Gastrocnemius medialis (tissue), 4 donors: ENCODE results near the gene AATK. TPM values are rescaled to one million over a fixed set of nuclear protein-coding genes. Genes with fewer than 3 reads are reported as not detected.

Source experiments
- ATAC-seq, 2 donors: fragments of 150-250 bp; one replicate each; pipeline ENCODE4 v1.9.1; 2016
- DNase-seq, 2 donors: peaks; one replicate each; pipeline ENCODE4 v3.0.0-alpha.2; 2019
- H3K27ac ChIP-seq, 4 donors: fragments of 200-600 bp; sonication (generic); 1 replicate in 1 of 4; 2 replicates in 3 of 4; pipeline ENCODE4 v1.5.1; 2016 to 2018; ENCODE audit warnings: mild to moderate bottlenecking in 2 of 4, moderate library complexity in 1 of 4
- H3K27me3 ChIP-seq, 3 donors: fragments of 200-600 bp; sonication (generic) in 2 of 3; 1 replicate in 1 of 3; 2 replicates in 2 of 3; pipeline versions ENCODE4 v1.5.1 to v1.6.0; 2016 to 2019; ENCODE audit warnings: mild to moderate bottlenecking in 1 of 3, moderate library complexity in 1 of 3
- H3K36me3 ChIP-seq, 2 donors: fragments of 200-600 bp; sonication (generic) in 1 of 2; one replicate each; pipeline ENCODE4 v1.5.1; 2017 to 2018
- H3K4me1 ChIP-seq, 2 donors: fragments of 200-600 bp; sonication (generic) in 1 of 2; one replicate each; pipeline ENCODE4 v1.5.1; 2016 to 2017; ENCODE audit warnings: mild to moderate bottlenecking in 2 of 2
- H3K4me3 ChIP-seq, 4 donors: fragments of 200-600 bp; sonication (generic) in 3 of 4; 1 replicate in 1 of 4; 2 replicates in 3 of 4; pipeline ENCODE4 v1.5.1; 2016 to 2019; ENCODE audit warnings: mild to moderate bottlenecking in 2 of 4
- H3K9me3 ChIP-seq, 3 donors: fragments of 200-600 bp; sonication (generic) in 2 of 3; 1 replicate in 1 of 3; 2 replicates in 2 of 3; pipeline ENCODE4 v1.5.1; 2016 to 2019
- CTCF ChIP-seq, 5 experiments: fragments of 450-650 bp in 3 of 5; fragments of 200-600 bp in 2 of 5; sonication (generic) in 2 of 5; IDR thresholded peaks in 4 of 5; conservative IDR thresholded peaks in 1 of 5; 1 replicate in 4 of 5; 2 replicates in 1 of 5; pipeline ENCODE4 v1.5.1; 2016 to 2019; ENCODE audit warnings: antibody characterized with exemption in 5 of 5, mild to moderate bottlenecking in 3 of 5, moderate library complexity in 3 of 5
- POLR2A ChIP-seq, 2 donors: fragments of 450-650 bp; IDR thresholded peaks; one replicate each; pipeline ENCODE4 v1.6.1; 2017; ENCODE audit warnings: antibody characterized with exemption in 2 of 2, mild to moderate bottlenecking in 2 of 2, moderate library complexity in 2 of 2
- in situ Hi-C, 4 donors: fragments of 200-750 bp; cut with MboI; loops; one replicate each; pipeline versions ENCODE4 v1.15.0 to v1.8.0; 2017; ENCODE audit warnings: low sequenced_read_pairs in 4 of 4
- intact Hi-C: fragments of 100-400 bp; cut with DNase I; formaldehyde crosslinking; loops from one replicate; pipeline ENCODE4 v1.15.1; 2023; ENCODE audit warnings: low total_unique reads
- total RNA-seq, 4 donors: library from RNA; depleted of rRNA; stranded (reverse); fragments of >200 nt; gene quantifications; one replicate each; pipeline versions ENCODE4 v1.1.0 to v1.2.3, GENCODE V29; 2016

AATK gene
- total RNA-seq, 4 donors from 2014 or later: 0.10 to 1.3 (median 0.80) TPM

GRCh38 chr17:81092518-81093095 lies 73.4 kb downstream of the AATK start:
- Histone ChIP-seq H3K27ac (no peak overlapping the region), H3K4me1 (peaks cover 23 to 30% of the 10 kb centered on the region in 2 donors), H3K27me3 (no peaks in the 10 kb centered on the region), H3K36me3 (no peaks in the 10 kb centered on the region), H3K4me3 (no peak overlapping the region), H3K9me3 (no peaks in the 10 kb centered on the region)
- in situ Hi-C loops (loop anchor here in 1 of 4 donors (10.0 kb wide), 1 partner anchor 68 kb away; no protein-coding TSS in a partner anchor), intact Hi-C loops (no loop called here)
- no peak for ATAC-seq
- no peak for DNase-seq
- no peak for TF ChIP-seq CTCF (IDR thresholded peaks at IDR 0.05 in 4 of 5, conservative IDR thresholded peaks at IDR 0.05 in 1 of 5)
- no peak for TF ChIP-seq POLR2A (IDR thresholded peaks at IDR 0.05)

- no peak overlapping the region for H3K4me3 ChIP-seq
- no peak for DNase-seq
- H3K36me3 ChIP-seq: no peaks in the 10 kb centered on the region
- peaks cover 16 to 27% of the 10 kb centered on the region in 2 donors for H3K4me1 ChIP-seq
- TF ChIP-seq POLR2A (IDR thresholded peaks at IDR 0.05): no peak
- no peak for TF ChIP-seq CTCF (IDR thresholded peaks at IDR 0.05 in 4 of 5, conservative IDR thresholded peaks at IDR 0.05 in 1 of 5)
- in situ Hi-C loops: loop anchor here in 1 of 4 donors (10.0 kb wide), 1 partner anchor 67 kb away; no protein-coding TSS in a partner anchor
- no peak overlapping the region for H3K27ac ChIP-seq
- no peaks in the 10 kb centered on the region for H3K27me3 ChIP-seq
- intact Hi-C loops: no loop called here
- no peaks in the 10 kb centered on the region for H3K9me3 ChIP-seq
- no peak for ATAC-seq
Observed at GRCh38 chr17:81091774-81092517, 74.1 kb downstream of the AATK start.

- intact Hi-C loops (no loop called here), in situ Hi-C loops (loop anchor here in 1 of 4 donors (10.0 kb wide), 1 partner anchor 66 kb away; no protein-coding TSS in a partner anchor)
- DNase-seq (no peak), ATAC-seq (no peak)
- H3K27me3 ChIP-seq: no peaks in the 10 kb centered on the region
- TF ChIP-seq CTCF (IDR thresholded peaks at IDR 0.05 in 4 of 5, conservative IDR thresholded peaks at IDR 0.05 in 1 of 5): no peak
- TF ChIP-seq POLR2A (IDR thresholded peaks at IDR 0.05): no peak
- H3K27ac ChIP-seq: no peak overlapping the region
- H3K4me3 ChIP-seq: no peak overlapping the region
- H3K4me1 ChIP-seq: peaks cover 15 to 21% of the 10 kb centered on the region in 2 donors
- no peaks in the 10 kb centered on the region for H3K9me3 ChIP-seq
- no peaks in the 10 kb centered on the region for H3K36me3 ChIP-seq
Observed at GRCh38 chr17:81091154-81091553, 74.9 kb downstream of the AATK start.

- Histone ChIP-seq H3K9me3 (no peaks in the 10 kb centered on the region), H3K36me3 (no peaks in the 10 kb centered on the region), H3K4me1 (peaks cover 11 to 15% of the 10 kb centered on the region in 2 donors), H3K27ac (no peak overlapping the region), H3K4me3 (no peak overlapping the region), H3K27me3 (no peaks in the 10 kb centered on the region)
- DNase-seq (peak; percentile 38 to 52), ATAC-seq (no peak)
- no peak for TF ChIP-seq CTCF (IDR thresholded peaks at IDR 0.05 in 4 of 5, conservative IDR thresholded peaks at IDR 0.05 in 1 of 5)
- TF ChIP-seq POLR2A (IDR thresholded peaks at IDR 0.05): no peak
- in situ Hi-C loops: loop anchor here in 1 of 4 donors (10.0 kb wide), 1 partner anchor 66 kb away; no protein-coding TSS in a partner anchor
- intact Hi-C loops: no loop called here
Observed at GRCh38 chr17:81090361-81091136, 75.5 kb downstream of the AATK start.
